Heart left ventricle (tissue), 13 donors: ENCODE data around the gene CSHL1.

Experiments
- POLR2A ChIP-seq, 2 donors: fragments of 450-650 bp; IDR thresholded peaks; one replicate each; pipeline ENCODE4 v1.6.1; 2017; ENCODE audit warnings: antibody characterized with exemption in 2 of 2, mild to moderate bottlenecking in 2 of 2, moderate library complexity in 2 of 2
- TF ChIP-seq, protein P1 (sequence below), 12 donors: fragments of 200-600 bp; sonication (generic) in 4 of 12; IDR thresholded peaks; one replicate each; pipeline versions ENCODE4 v1.5.0 to v1.8.0; 2018 to 2022; ENCODE audit warnings: antibody characterized with exemption in 12 of 12, mild to moderate bottlenecking in 5 of 12
- donor health status: ischemic (EF 13 %, LVEDD 7.1; RV severe dilation, severe dysfunction).
- donor health status: DM: no; HTN: yes; CAD: no.
- donor health status: DM: no; HTN: no; CAD: no.
- donor health status: ischemic (EF 25% LVEDD 6.9; RV normal size, moderate dysfunction).
- donor health status: ischemic (EF 25% LVEDD 5.7; RV mildly dilated, moderate dysfunction).
- donor health status: ischemic (EF 35%, LVEDD 5.7; RV mildly dilated, moderate dysfunction).
- donor health status: nonischemic (EF 11% LVEDD 7.7; RV severe dilation, severe dysfunction).
- donor health status: DM: yes; HTN: yes; CAD: no.
- donor health status: PGD.
- donor health status: ischemic (EF 29% LVEDD 5.4; RV normal size, mild dysfunction).
- donor health status: nonischemic (EF 23%, LVEDD 6.1; RV moderate dilation, normal function).

DNA sequence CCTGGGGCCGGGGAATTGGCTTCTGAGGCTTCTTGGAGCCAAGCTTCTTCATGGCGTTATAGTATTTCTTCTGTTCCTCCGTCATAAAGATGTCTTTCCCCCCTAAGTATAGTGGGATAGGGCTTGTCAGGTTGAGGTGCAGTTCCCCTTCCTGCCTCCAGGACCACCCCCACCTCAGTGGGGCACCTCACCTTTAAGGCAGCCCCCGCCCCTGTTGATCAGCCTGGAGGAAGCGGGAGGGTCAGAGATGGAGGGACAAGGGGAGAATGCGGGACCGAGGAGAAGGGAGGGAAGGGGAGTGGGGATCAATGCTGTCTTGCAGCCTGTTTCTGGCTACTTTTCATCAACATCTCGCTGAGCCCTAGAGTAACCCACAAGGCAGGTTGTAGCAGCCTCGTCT, 32.7 kb upstream of the CSHL1 start:
- TF ChIP-seq POLR2A (IDR thresholded peaks at IDR 0.05) = no peak
- TF ChIP-seq, protein P1, sequence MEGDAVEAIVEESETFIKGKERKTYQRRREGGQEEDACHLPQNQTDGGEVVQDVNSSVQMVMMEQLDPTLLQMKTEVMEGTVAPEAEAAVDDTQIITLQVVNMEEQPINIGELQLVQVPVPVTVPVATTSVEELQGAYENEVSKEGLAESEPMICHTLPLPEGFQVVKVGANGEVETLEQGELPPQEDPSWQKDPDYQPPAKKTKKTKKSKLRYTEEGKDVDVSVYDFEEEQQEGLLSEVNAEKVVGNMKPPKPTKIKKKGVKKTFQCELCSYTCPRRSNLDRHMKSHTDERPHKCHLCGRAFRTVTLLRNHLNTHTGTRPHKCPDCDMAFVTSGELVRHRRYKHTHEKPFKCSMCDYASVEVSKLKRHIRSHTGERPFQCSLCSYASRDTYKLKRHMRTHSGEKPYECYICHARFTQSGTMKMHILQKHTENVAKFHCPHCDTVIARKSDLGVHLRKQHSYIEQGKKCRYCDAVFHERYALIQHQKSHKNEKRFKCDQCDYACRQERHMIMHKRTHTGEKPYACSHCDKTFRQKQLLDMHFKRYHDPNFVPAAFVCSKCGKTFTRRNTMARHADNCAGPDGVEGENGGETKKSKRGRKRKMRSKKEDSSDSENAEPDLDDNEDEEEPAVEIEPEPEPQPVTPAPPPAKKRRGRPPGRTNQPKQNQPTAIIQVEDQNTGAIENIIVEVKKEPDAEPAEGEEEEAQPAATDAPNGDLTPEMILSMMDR (IDR thresholded peaks at IDR 0.05) = no peak
